NCI-H1417 treated with DMSO at 0.1 percent for 48 hours (cell line): ENCODE data around the gene DUS2.
"Not testable (repeated sequence)": the region's sequence is repeated elsewhere in the genome, so short reads cannot be mapped to it uniquely, and the experiment has no call there.

Experiments used
- DNase-seq: peaks from one replicate; lab custom pipeline; 2025; lab: John Stamatoyannopoulos, UW

Gene DUS2

GRCh38 chr16:67998779-67999688 lies 24.1 kb upstream of the DUS2 start, which contains the start of gene DPEP2:
Gene DPEP2 (minus strand): TSS chr16:67999484. CDS start chr16:67993212, 6,272 bp downstream.
- DNase-seq, result not testable (repeated sequence)

GRCh38 chr16:67999985-68000384 lies 23.1 kb upstream of the DUS2 start:
- DNase-seq, result no peak

DNA sequence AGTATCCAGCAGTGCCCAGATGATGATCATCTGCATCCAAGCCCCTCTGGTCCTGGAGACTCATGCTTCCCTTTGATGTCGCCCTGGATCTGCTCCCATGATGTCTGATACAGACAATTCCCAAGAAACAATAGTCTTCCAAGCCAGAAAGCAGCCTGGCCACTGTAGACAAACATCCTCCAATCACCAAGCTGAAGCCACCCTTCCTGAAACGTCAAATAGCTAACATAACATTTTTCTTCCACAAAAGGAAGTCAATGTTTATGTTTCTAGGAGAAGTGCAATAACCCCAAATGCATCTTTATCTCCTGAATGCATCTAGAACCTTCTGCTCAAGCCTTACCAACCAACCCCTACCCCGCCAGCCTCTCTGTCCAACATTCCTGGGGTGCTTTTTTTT lies 22.6 kb upstream of the DUS2 start:
- no peak for DNase-seq

DNA sequence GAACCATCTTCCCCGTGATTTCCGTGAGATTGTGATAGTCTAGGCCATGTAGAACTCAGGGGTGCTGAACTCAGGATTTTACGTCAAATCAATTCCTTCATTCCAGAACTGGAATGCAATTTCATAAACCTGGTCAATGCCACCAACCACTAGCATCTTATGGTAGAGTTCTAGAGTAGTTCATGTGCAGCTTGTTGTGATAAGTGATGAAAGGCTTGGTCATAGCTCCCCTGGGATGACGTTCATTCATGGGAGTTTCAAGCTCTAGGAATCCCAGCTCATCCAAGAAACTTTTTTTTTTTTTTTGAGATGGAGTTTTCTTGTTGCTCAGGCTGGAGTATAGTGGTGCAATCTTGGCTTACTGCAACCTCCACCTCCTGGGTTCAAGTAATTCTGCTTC lies 20.1 kb upstream of the DUS2 start:
- no peak for DNase-seq

DNA sequence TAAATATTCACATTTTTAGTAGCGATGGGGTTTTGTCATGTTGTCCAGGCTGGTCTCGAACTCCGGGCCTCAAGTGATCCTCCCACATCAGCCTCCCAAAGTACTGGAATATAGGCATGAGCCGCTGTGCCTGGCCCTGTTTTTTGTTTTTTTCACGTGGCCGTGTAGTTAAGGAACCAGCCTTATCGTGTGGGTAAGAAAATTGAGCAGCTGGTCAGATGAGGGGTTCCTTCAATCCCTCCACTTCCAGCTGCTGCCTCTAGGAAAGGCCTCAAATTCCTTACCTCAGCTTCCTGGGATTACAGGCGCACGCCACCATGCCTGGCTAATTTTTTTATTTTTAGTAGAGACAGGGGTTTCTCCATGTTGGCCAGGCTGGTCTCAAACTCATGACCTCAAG lies 17.9 kb upstream of the DUS2 start:
- DNase-seq, result no peak

- DNase-seq, result no peak
Observed at GRCh38 chr16:68005786-68006286, 17.2 kb upstream of the DUS2 start.

GRCh38 chr16:68009157-68009735 lies 13.8 kb upstream of the DUS2 start:
- DNase-seq, result no peak

DNA sequence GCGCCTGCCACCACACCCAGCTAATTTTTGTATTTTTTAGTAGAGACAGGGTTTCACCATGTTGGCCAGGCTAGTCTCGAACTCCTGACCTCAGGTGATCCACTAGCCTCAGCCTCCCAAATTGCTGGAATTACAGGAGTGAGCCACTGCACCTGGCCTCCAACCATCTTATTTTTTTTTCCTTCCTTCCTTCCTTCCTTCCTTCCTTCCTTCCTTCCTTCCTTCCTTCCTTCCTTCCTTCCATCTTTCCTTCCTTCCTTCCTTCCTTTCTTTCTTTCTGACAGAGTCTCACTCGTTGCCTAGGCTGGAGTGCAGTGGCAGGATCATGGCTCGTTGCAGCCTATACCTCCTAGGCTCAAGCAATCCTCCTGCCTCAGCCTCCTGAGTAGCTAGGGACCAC lies 13.2 kb upstream of the DUS2 start:
- DNase-seq, result not testable (repeated sequence)

DNA sequence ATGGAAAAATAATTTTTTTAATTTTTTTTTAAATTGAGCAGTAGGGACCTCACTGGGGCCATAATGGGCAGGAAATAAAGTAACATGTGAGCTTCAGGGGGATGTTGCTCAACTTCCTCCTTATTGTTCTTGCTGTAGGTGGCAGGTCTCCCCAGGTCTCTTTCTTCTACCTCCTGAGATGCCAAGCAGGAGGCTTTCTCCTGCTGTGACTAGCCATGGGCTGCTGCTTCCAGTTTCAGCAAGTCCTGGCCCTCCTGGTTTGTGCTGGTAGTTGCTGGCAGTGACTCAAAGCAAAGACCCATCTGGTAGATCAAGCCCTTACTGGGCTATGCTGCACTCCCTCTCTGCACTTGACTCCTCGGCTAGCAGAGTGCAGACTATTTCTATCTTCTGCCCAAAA lies 9.6 kb upstream of the DUS2 start:
- no peak for DNase-seq

- no peak for DNase-seq
Observed at GRCh38 chr16:68015681-68016080, 7.4 kb upstream of the DUS2 start, which contains the start of gene DPEP2NB. Gene DPEP2NB (minus strand): TSS chr16:68015911. CDS start chr16:68015770, 141 bp downstream.

GRCh38 chr16:68019167-68019680 lies 3.9 kb upstream of the DUS2 start:
- no peak for DNase-seq

DNA sequence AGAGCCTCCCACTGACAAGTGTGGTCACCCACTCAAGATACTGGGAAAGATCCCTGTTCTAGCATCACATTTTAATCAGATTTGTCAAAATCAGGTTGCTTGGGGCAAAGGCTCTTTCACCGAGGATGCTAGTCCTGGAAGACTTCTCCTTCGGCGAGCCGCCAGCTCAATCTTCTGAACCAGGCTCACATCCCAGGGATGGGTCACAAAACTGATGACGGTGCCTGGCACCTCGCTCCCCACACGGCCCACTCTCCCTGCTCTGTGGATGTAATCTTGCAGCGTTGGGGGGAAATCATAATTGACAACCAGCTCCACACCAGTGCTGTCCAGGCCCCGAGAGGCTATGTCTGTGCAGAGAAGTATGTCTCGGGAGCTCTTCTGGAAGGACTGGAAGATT lies 1.6 kb upstream of the DUS2 start:
- DNase-seq, result no peak

DNA sequence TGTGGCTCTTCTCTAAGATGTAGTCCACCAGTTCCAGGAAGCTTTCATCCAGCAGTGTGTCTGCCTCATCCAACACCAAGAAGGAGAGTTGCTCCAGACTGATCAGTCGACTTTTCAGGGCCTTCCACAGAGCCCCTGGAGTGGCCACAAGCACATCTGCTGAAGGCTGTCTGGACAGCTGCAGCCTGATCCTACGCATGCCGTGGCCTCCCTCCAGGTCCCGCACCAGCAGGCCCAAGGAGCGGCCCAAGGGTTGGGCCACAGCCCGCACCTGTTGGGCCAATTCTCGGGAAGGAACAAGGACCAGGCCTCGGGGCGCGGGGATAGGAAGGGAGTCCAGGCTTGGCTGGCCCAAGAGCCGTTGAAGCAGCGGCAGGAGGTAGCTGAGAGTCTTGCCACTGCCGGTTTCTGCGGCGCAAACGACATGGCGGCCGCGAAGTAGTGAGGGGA lies 781 bp upstream of the DUS2 start:
- no peak for DNase-seq

DNA sequence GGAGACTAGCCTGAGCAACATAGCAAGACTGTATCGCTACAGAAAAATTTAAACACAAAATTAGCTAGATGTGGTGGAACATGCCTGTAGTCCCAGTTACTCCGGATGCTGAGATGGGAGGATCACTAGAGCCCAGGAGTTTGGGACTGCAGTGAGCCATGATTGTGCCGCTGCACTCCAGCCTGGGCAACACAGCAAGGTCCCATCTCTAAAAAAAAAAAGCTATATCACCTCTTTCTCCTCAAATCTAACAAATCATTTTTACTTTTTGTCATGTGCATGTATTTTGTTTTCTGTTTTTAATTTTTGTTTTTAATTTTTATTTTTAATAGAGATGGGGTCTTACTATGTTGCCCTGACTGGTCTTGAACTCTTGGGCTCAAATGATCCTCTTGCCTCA lies 5.9 kb downstream of the DUS2 start:
- no peak for DNase-seq

- DNase-seq, result not testable (repeated sequence)
Observed at GRCh38 chr16:68030108-68030507, 7.0 kb downstream of the DUS2 start.

DNA sequence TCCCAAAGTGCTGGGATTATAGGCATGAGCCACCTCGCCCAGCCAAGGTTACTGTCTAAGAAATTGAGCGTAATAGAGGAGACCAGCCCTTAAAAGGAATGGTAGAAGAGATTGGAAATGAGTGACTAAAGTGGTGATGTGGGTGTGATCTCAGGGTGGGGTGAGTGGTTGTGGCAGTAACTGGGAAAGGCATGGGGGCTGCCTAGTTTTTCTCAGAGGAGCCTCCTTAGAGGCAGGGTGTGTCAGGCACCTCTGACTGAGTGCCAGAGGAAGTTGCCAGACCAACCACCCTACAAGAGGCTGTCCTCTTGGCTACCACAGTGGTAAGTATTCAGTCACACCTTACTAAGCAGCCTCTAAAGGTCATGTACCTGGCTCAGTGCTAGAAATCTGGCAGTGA lies 8.9 kb downstream of the DUS2 start:
- DNase-seq, result no peak

- DNase-seq, result no peak
Observed at GRCh38 chr16:68033101-68033500, 10.0 kb downstream of the DUS2 start.

DNA sequence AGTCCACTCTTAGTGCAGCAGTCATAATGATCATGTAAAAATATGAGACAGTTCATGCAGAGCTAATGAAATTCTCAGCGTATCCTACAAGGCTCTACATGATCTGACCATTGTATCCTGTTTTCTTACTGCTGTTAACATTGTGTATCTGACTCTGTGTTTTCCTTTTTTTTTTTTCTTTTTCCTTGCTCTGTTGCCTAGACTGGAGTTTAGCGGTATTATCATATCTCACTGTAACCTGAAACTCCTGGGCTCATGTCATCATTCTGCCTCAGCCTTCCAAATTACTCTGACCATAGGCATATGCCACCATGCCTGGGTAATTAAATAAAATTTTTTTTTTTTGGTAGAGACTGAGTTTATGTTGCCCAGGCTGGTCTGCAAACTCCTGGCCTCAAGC lies 12.1 kb downstream of the DUS2 start:
- no peak for DNase-seq

DNA sequence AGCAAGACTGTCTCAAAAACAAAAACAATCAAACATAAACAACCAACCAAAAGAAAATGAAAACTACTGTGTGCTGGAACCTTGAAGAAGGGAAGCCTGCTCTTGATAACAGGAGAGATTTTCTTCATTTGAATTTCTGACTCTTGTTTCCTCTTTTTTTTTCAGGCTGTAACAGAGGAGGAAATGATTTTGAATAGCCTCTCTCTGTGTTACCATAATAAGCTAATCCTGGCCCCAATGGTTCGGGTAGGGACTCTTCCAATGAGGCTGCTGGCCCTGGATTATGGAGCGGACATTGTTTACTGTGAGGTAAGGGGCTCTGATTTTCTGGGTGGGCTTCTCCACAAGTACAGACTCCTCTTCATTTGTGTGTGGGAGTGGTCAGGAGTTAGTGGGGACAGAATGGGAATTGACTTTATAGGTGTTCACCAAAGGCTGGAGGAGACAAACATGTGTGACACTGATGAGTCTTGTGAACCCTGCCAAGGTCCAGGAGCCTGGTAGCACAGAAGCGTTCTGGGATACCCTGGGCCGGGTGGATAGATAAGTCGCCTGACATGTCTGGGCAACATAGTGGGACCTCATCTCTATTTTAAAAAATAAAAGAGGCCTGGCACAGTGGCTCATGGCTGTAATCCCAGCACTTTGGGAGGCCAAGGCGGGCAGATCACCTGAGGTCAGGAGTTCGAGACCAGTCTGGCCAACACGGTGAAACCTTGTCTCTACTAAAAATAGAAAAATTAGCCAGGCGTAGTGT lies 14.9 kb downstream of the DUS2 start:
- no peak for DNase-seq

DNA sequence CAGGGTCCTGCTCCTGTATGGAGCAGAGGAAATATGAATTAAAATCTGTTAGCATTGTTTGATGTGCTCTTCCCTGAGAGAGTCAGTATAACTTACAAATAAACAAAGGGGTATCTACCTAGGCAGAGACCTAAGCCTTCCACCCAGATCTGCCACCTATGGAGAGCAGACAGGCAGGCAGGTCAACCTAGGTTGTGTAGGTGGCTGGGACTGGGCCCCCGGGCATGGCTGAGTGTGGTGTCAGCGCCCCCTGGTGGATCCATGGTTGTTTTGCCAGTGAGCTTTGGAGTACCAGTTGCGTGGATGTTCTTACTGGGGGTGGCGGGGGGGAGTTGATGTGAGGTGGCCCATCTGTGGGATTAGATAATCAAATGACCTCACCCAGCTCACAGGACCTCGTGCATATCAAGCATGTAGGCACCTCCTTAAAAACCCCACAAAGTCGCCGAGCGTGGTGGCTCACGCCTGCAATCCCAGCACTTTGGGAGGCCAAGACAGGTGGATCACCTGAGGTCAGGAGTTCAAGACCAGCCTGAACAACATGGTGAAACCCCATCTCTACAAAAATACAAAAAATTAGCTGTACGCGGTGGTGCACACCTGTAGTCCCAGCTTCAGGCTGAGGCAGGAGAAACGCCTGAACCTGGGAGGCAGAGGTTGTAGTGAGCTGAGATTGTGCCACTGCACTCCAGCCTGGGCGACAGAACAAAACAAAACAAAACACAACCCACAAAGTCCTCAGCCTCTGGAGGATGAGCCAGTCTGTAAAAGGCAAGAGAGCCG lies 17.6 kb downstream of the DUS2 start:
- peak; percentile 21 for DNase-seq

DNA sequence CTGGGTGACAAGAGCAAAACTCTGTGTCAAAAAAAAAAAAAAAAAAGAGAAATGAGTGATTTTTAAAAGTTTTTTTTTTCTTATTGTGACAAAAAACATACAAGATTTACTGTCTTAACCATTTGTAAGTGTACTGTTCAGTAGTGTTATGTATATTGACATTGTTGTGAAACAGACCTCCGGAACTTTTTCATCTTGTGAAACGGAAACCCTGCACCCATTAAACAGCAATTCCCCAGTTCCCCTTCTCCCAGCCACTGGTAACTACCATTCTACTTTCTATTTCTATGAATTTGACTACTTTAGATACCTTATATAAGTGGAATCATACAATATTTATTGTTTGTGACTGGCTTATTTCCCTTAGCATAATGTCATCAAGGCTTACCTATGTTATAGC lies 18.7 kb downstream of the DUS2 start:
- DNase-seq, result no peak
